GM20000 (cell line): Measurements from ENCODE around the gene DPEP3.

Experiments used
- DNase-seq: peaks from one replicate; pipeline ENCODE4 v3.0.0; 2012; ENCODE audit warnings: low spot score
- TF ChIP-seq, protein P1 (sequence below): IDR thresholded peaks from 2 replicates; pipeline ENCODE4 v1.5.1; 2012; ENCODE audit warnings: mild to moderate bottlenecking, control low read depth; ENCODE audit errors: extremely low read depth, missing control alignments

DPEP3 gene

DNA sequence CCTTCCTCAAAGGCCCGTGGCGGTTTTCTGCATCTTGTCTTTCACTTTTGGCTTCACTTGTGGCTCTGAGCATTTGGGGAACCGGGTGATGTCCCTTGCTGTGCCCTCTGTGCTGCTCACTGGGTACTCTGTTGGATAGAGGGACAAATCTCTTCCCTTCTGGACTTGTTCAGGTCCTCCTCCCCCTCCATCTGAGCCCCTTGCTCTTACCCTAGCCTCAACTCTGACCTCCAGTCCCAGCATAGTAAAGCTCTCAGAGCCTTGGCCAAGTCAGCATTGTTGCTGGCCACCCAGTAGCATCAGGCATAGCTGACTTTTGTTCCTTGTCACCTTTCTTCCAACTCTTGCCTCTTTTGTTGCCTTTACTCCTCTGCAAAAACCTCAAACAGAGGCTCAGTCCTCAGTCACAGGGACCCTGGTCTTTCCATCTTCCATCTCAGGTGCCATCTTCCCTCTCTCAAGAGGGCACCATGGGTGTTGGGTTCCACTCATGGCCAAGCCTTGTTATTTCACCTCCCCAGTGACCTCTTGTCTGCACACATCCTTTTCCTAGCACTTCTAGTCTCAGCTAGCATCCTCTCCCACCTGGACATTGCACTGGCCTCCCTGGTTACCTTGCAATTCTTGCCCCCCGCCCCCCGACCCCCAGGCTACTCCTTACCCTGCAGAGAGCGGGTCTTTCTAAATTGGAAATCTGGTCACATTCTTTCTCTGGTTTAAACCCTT lies 43.3 kb downstream of the DPEP3 start:
- DNase-seq = peak; percentile 91

DNA sequence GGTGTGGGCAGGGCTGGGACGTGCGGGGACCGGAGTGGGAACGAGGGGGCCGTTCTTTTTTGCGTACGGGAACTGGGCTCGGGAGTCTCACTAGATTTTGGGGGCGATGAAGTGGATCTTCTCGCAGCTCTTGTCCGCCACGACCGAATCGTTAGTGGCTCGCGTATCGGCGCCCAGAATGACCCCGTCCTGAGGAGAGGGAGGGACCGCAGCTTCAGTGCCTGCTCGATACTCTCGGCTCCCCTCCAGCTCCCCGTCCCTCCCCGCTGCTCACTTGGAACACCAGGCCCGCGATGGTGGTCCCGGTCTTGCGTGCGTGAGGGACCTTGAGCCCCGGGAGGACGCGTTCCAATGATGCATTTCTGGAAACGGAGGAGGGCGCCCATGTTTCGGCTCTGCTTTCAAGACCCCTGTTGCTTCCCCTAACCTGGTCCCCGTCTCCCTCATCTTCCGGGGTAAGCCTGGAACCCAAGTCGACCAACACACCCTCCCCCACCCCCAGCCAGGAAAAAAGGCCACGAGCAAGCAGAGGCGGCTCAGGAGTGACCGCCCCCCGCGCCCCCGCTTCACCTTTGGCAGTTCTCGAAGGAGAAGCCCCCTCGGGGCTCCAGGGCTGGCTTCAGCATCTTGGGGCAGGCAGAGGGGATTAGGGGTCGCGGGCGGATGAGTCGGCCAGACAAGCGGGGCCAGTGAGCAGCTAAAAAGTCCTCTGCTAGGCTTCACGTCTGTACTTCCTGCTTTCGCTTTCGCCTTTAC lies 44.0 kb downstream of the DPEP3 start, which contains the start of gene PSMB10:
Gene PSMB10, minus strand, starts transcription at position 727 of the 756 bp plus-strand sequence. Its CDS starts 101 bp downstream, at position 626.
- peak; percentile 49 for DNase-seq
- TF ChIP-seq, protein P1, sequence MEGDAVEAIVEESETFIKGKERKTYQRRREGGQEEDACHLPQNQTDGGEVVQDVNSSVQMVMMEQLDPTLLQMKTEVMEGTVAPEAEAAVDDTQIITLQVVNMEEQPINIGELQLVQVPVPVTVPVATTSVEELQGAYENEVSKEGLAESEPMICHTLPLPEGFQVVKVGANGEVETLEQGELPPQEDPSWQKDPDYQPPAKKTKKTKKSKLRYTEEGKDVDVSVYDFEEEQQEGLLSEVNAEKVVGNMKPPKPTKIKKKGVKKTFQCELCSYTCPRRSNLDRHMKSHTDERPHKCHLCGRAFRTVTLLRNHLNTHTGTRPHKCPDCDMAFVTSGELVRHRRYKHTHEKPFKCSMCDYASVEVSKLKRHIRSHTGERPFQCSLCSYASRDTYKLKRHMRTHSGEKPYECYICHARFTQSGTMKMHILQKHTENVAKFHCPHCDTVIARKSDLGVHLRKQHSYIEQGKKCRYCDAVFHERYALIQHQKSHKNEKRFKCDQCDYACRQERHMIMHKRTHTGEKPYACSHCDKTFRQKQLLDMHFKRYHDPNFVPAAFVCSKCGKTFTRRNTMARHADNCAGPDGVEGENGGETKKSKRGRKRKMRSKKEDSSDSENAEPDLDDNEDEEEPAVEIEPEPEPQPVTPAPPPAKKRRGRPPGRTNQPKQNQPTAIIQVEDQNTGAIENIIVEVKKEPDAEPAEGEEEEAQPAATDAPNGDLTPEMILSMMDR = no peak

More for the DNA sequence above, 43.3 kb downstream of the DPEP3 start:
- TF ChIP-seq, protein P1 = no peak

DNA sequence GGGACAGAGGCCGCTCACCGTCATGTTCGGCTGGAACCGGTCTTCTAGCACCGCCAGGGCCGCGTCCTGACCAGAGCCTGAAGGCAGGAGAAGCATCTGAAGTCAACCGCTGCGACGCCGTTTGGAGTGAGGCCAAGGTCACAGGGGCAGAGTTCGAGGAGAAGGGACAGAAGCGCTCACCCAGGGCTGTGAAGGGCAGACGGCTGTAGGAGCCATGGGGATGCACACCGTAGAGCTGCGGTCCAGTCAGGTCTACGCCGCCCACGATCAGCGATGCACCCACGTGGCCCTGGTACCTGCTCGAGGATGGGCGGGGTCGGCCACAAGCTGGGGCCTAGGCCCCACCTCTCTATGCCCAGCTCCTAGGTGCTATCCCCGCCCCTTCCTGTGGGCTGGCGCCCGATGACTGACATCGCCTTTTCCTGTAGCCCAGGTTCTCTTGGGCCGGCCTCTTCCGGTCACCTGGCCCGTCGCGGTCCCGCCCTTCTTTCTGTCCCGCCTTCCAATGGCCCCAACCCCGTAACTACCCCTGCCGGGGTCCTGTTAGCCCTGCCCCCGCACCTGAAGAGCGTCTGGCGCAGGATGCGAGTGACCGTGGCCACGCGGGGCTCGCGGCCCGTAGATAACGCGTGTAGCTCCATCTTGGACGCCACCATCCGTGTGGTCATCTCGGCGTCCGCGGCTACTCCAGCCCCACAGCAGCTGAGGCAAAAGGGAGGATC lies 44.7 kb downstream of the DPEP3 start:
- DNase-seq = peak; percentile 96
- TF ChIP-seq, protein P1 = no peak

DNA sequence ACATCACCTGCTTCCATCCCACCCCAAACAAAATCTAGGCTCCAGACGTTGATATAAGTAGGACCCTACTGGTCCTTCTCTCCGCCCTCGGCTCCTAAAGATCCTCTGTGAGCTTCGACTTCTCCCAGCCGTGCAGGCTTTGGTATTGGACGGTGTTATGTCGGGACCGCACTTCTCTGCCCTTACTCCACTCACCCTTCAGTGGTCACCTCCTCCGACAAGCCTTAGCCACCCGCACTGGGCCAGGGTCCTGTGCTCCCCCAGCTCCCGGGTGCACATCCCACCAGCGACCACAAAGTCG lies 45.2 kb downstream of the DPEP3 start:
- TF ChIP-seq, protein P1 = no peak
- DNase-seq = no peak

DNA sequence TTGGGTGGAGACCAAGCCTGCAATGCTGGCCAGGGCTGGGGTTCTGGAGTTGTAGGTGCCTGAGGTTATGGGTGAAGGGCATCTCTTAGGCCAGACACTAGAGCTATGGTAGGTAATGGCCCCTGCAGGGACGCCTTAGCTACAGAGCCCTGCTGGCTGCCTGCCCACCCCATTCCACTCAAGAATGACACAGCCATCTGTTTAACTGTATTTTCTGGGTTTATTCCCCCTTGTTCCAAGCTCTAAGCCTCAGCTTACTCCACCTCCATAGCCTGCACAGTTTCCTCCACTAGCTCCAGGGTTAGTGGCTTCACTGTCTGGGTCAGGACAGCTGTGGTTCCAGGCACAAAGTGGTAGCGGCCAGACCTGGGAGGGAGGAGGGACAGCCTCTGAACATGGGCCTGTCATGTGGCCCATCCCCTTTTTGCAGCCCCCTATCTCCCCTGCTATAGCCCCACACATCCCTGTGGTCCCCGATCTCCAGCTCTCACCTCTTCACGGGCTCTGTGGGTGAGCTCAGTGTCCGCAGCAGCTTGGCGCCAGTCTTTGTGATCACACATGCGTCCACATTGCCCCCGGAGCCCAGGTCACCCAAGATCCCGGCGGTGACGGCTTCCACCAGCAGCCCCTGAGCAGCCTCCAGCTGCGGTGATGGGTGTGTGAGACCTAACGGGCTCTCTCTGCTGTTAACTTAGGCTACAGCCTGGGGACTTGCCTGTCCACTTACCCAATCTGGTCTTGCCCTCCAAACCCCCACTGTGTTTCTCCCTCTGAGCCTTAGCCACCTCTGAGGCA lies 45.8 kb downstream of the DPEP3 start:
- no peak for DNase-seq
- TF ChIP-seq, protein P1 = no peak

DNA sequence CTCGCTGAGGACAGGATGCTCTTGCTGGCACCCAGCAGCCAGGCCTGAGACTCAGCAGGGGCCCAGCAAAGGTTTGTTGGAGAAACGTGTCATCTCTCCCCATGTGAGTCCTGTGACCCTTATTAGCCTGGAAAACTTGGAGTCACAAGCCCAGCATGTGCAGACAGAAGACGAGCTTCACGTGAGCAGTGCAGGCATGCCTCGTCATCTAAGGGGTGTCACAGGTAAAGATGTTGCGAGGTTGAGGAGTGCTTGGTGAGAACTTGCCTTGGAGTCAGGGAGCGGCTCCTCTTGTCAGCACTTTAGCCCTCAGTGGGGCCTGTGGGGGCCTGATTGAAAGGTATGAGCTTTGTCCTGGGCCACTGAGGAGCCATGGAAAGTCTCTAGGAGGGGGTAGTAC lies 46.5 kb downstream of the DPEP3 start:
- no peak for DNase-seq
- TF ChIP-seq, protein P1 = no peak
